Adrenal gland (tissue), 5 donors: ENCODE data around the gene DCANP1.

Source experiments
- CTCF ChIP-seq, 6 experiments: fragments of 450-650 bp in 4 of 6; fragments of 200-600 bp in 2 of 6; sonication (generic) in 1 of 6; IDR thresholded peaks; 1 replicate in 5 of 6; 2 replicates in 1 of 6; pipeline versions ENCODE4 v1.5.1 to v1.8.0; 2016 to 2021; ENCODE audit warnings: antibody characterized with exemption in 6 of 6, mild to moderate bottlenecking in 2 of 6, moderate library complexity in 1 of 6
- POLR2A ChIP-seq, 2 donors: fragments of 450-650 bp; IDR thresholded peaks; one replicate each; pipeline ENCODE4 v1.6.1; 2017; ENCODE audit warnings: antibody characterized with exemption in 2 of 2, mild to moderate bottlenecking in 2 of 2, moderate library complexity in 1 of 2
- donor health status: DM: no; HTN: no; CAD: no.

GRCh38 chr5:135458356-135458755 lies 11.2 kb upstream of the DCANP1 start:
- TF ChIP-seq CTCF (IDR thresholded peaks at IDR 0.05) (no peak), POLR2A (IDR thresholded peaks at IDR 0.05) (no peak)
